LNCAP (cell line): ENCODE results near the gene TUT7.
A peak's percentile ranks its signal among the peaks of the same experiment; 100 is the strongest.

Source experiments
- CTCF ChIP-seq: fragments of 450-650 bp; IDR thresholded peaks from 2 replicates; pipeline ENCODE4 v1.5.1; 2017; ENCODE audit warnings: mild to moderate bottlenecking

The TUT7 gene

GRCh38 chr9:86242071-86242470 is 112.1 kb downstream of the TUT7 start:
- TF ChIP-seq CTCF = no peak

GRCh38 chr9:86241216-86241615 is 113.0 kb downstream of the TUT7 start:
- TF ChIP-seq CTCF = no peak

- peak; percentile 51 for TF ChIP-seq CTCF
Measured at GRCh38 chr9:86238861-86239770, 115.1 kb downstream of the TUT7 start.
